Astrocyte (in vitro differentiated cells and primary cell): ENCODE data around the gene RLN3. TPM values are rescaled to one million over a fixed set of nuclear protein-coding genes. Genes with fewer than 3 reads are reported as not detected.

Experiments used
- DNase-seq: peaks from one replicate; pipeline ENCODE4 v3.0.0-alpha.2; 2010; ENCODE audit warnings: low read depth
- FAIRE-seq: peaks from 2 replicates; lab custom pipeline; 2011; peaks lifted over from hg19 to GRCh38; lab: Jason Lieb, UNC
- H2AFZ ChIP-seq: 2 replicates; pipeline ENCODE4 v1.6.0; 2012; ENCODE audit warnings: low read depth, low read length, inconsistent platforms
- H3K27ac ChIP-seq: 2 replicates; pipeline ENCODE4 v1.5.1; 2011; ENCODE audit warnings: low read depth, low read length, inconsistent platforms
- H3K27me3 ChIP-seq: 2 replicates; pipeline ENCODE4 v1.6.0; 2011; ENCODE audit warnings: low read length, inconsistent platforms; ENCODE audit not compliant: insufficient read depth
- H3K36me3 ChIP-seq: 2 replicates; pipeline ENCODE4 v1.5.1; 2011; ENCODE audit warnings: low read length, inconsistent platforms; ENCODE audit not compliant: insufficient read depth
- H3K4me1 ChIP-seq: 2 replicates; pipeline ENCODE4 v1.5.1; 2011; ENCODE audit warnings: low read length, inconsistent platforms; ENCODE audit not compliant: insufficient read depth
- H3K4me2 ChIP-seq: 2 replicates; pipeline ENCODE4 v1.6.0; 2012; ENCODE audit warnings: low read length, inconsistent platforms
- H3K4me3 ChIP-seq: 2 replicates; pipeline ENCODE4 v1.5.1; 2011; ENCODE audit warnings: low read depth, mild to moderate bottlenecking, low read length, inconsistent platforms; ENCODE audit not compliant: insufficient read depth
- H3K79me2 ChIP-seq: 2 replicates; pipeline ENCODE4 v1.6.0; 2012; ENCODE audit warnings: mild to moderate bottlenecking, low read length, inconsistent platforms; ENCODE audit not compliant: insufficient read depth
- H3K9ac ChIP-seq: 2 replicates; pipeline ENCODE4 v1.6.0; 2012; ENCODE audit warnings: mild to moderate bottlenecking, low read length, inconsistent platforms
- H3K9me3 ChIP-seq: 2 replicates; pipeline ENCODE4 v1.5.1; 2012; ENCODE audit warnings: low read depth, mild to moderate bottlenecking, low read length, inconsistent platforms; ENCODE audit not compliant: insufficient read depth
- H4K20me1 ChIP-seq: 2 replicates; pipeline ENCODE4 v1.6.0; 2012; ENCODE audit warnings: low read length, inconsistent platforms; ENCODE audit not compliant: insufficient read depth
- H3K27ac Mint-ChIP-seq: one replicate; pipeline ENCODE4 v1.8.0; 2021; ENCODE audit warnings: mild to moderate bottlenecking, mixed read lengths; ENCODE audit not compliant: unreplicated experiment
- H3K27me3 Mint-ChIP-seq: one replicate; pipeline ENCODE4 v1.8.0; 2021; ENCODE audit warnings: low read depth, mixed read lengths; ENCODE audit not compliant: unreplicated experiment
- H3K36me3 Mint-ChIP-seq: one replicate; pipeline ENCODE4 v1.8.0; 2021; ENCODE audit warnings: low read depth, mixed read lengths; ENCODE audit not compliant: unreplicated experiment
- H3K4me1 Mint-ChIP-seq: one replicate; pipeline ENCODE4 v1.8.0; 2021; ENCODE audit warnings: low read depth, mixed read lengths; ENCODE audit not compliant: unreplicated experiment
- H3K4me3 Mint-ChIP-seq: one replicate; pipeline ENCODE4 v1.8.0; 2021; ENCODE audit warnings: mild to moderate bottlenecking, moderate library complexity, mixed read lengths; ENCODE audit not compliant: unreplicated experiment
- H3K9me3 Mint-ChIP-seq: one replicate; pipeline ENCODE4 v1.8.0; 2021; ENCODE audit warnings: mild to moderate bottlenecking, mixed read lengths; ENCODE audit not compliant: unreplicated experiment
- CTCF ChIP-seq: IDR thresholded peaks from 2 replicates; pipeline ENCODE4 v1.5.1; 2011; ENCODE audit warnings: low read depth, mild to moderate bottlenecking, inconsistent platforms, low read length, moderate library complexity; ENCODE audit not compliant: insufficient read depth
- EZH2 ChIP-seq: IDR thresholded peaks from 2 replicates; pipeline ENCODE4 v1.6.1; 2012; ENCODE audit warnings: mild to moderate bottlenecking, low read length, inconsistent platforms; ENCODE audit not compliant: insufficient read depth
- total RNA-seq: library from RNA; stranded (reverse); gene quantifications from 2 replicates; pipeline ENCODE4 v1.2.1, GENCODE V29; 2021

The RLN3 gene
- total RNA-seq, 1 donor from 2014 or later = not detected

GRCh38 chr19:14003251-14004055 lies 24.5 kb upstream of the RLN3 start:
- H3K9me3 Mint-ChIP-seq = no peaks in the 10 kb centered on the region
- Histone ChIP-seq H3K27me3 (no peaks in the 10 kb centered on the region), H3K9me3 (peaks cover 7% of the 10 kb centered on the region), H3K4me3 (no peak overlapping the region), H3K9ac (no peak overlapping the region), H2AFZ (no peak overlapping the region), H3K36me3 (no peaks in the 10 kb centered on the region), H3K4me2 (no peak overlapping the region), H3K4me1 (peaks cover 4% of the 10 kb centered on the region), H4K20me1 (peaks cover 19% of the 10 kb centered on the region), H3K79me2 (peaks cover 14% of the 10 kb centered on the region), H3K27ac (no peak overlapping the region)
- DNase-seq = no peak
- H3K4me3 Mint-ChIP-seq = peak overlapping the region; percentile 20
- peaks cover 14% of the 10 kb centered on the region for H3K4me1 Mint-ChIP-seq
- peaks cover 12% of the 10 kb centered on the region for H3K36me3 Mint-ChIP-seq
- H3K27ac Mint-ChIP-seq = peak overlapping the region; percentile 41
- TF ChIP-seq CTCF (no peak), EZH2 (no peak)
- no peaks in the 10 kb centered on the region for H3K27me3 Mint-ChIP-seq
- no peak for FAIRE-seq

- Histone ChIP-seq H3K9ac (no peak overlapping the region), H3K79me2 (peaks cover 11% of the 10 kb centered on the region), H3K4me2 (peak overlapping the region; percentile 89), H3K4me1 (peaks cover 4% of the 10 kb centered on the region), H4K20me1 (peaks cover 16% of the 10 kb centered on the region), H3K27me3 (no peaks in the 10 kb centered on the region), H3K9me3 (no peaks in the 10 kb centered on the region), H3K36me3 (no peaks in the 10 kb centered on the region), H3K4me3 (peak overlapping the region; percentile 48), H2AFZ (no peak overlapping the region), H3K27ac (no peak overlapping the region)
- TF ChIP-seq CTCF = no peak
- DNase-seq (no peak), FAIRE-seq (no peak)
- peaks cover 14% of the 10 kb centered on the region for H3K4me1 Mint-ChIP-seq
- H3K27me3 Mint-ChIP-seq = no peaks in the 10 kb centered on the region
- peaks cover 5% of the 10 kb centered on the region for H3K36me3 Mint-ChIP-seq
- H3K27ac Mint-ChIP-seq = peak overlapping the region; percentile 91
- peak overlapping the region; percentile 81 for H3K4me3 Mint-ChIP-seq
- H3K9me3 Mint-ChIP-seq = no peaks in the 10 kb centered on the region
Measured at GRCh38 chr19:14004619-14005348, 23.2 kb upstream of the RLN3 start.
